Endothelial cell of umbilical vein (primary cell): Measurements from ENCODE around the gene ATF7IP. TPM values are rescaled to one million over a fixed set of nuclear protein-coding genes. Genes with fewer than 3 reads are reported as not detected.

ENCODE experiments used
- BruUV-seq: library from RNA; stranded (reverse); fragments of 400-500 nt; replicated peaks from 2 replicates; lab custom pipeline; 2021; lab: Mats Ljungman, UMichigan
- CTCF ChIA-PET: fragments of 300-600, 350-600 bp; sonication (Branson Sonifier 250); formaldehyde crosslinking; loops from one replicate; lab custom pipeline; 2021; ENCODE audit warnings: antibody characterized with exemption, inconsistent platforms; lab: Charles Lee
- POLR2A ChIA-PET: fragments of 300-600, 350-600 bp; sonication (Branson Sonifier 250); formaldehyde crosslinking; loops from one replicate; lab custom pipeline; 2021; ENCODE audit warnings: antibody characterized with exemption, inconsistent platforms; lab: Charles Lee
- DNase-seq: peaks from one replicate; pipeline ENCODE4 v3.0.0-alpha.2; 2011; ENCODE audit warnings: low read depth, low spot score
- FAIRE-seq: peaks from 2 replicates; lab custom pipeline; 2011; peaks lifted over from hg19 to GRCh38; lab: Jason Lieb, UNC
- H2AFZ ChIP-seq: 2 replicates; pipeline ENCODE4 v1.6.0; 2012; ENCODE audit warnings: low read depth, low read length, control low read depth, inconsistent platforms
- H3K27ac ChIP-seq: 2 replicates; pipeline ENCODE4 v1.5.1; 2011; ENCODE audit warnings: low read depth, mild to moderate bottlenecking, control low read depth, low read length, moderate library complexity; ENCODE audit not compliant: insufficient read depth
- H3K27me3 ChIP-seq, 2 experiments: 2 replicates each; pipeline versions ENCODE4 v1.6.0 to v1.6.1; 2011; ENCODE audit warnings: low read length in 2 of 2, mixed read lengths in 1 of 2; ENCODE audit not compliant: control insufficient read depth in 2 of 2, insufficient read depth in 2 of 2
- H3K36me3 ChIP-seq, 2 experiments: 2 replicates in 1 of 2; 3 replicates in 1 of 2; pipeline ENCODE4 v1.5.1; 2011; ENCODE audit warnings: low read length in 2 of 2, mild to moderate bottlenecking in 1 of 2, moderate library complexity in 1 of 2; ENCODE audit not compliant: control insufficient read depth in 2 of 2, insufficient read depth in 2 of 2; ENCODE audit errors: extremely low read depth in 1 of 2
- H3K4me1 ChIP-seq: 3 replicates; pipeline ENCODE4 v1.5.1; 2011; ENCODE audit warnings: mild to moderate bottlenecking, low read length; ENCODE audit not compliant: control insufficient read depth, insufficient read depth; ENCODE audit errors: extremely low read depth
- H3K4me2 ChIP-seq: 2 replicates; pipeline ENCODE4 v1.6.1; 2011; ENCODE audit warnings: low read length, control low read depth, mixed read lengths; ENCODE audit not compliant: insufficient read depth
- H3K4me3 ChIP-seq, 3 experiments: fragments of 200-600 bp in 1 of 3; sonication (generic), shearing (Covaris generic) in 1 of 3; replicated peaks in 1 of 3; 2 replicates each; pipeline ENCODE4 v1.5.1; 2011 to 2016; ENCODE audit warnings: control low read depth in 3 of 3, low read length in 3 of 3, mild to moderate bottlenecking in 2 of 3, inconsistent platforms in 1 of 3, low read depth in 1 of 3, moderate library complexity in 1 of 3; ENCODE audit not compliant: insufficient read depth in 1 of 3
- H3K79me2 ChIP-seq: 2 replicates; pipeline ENCODE4 v1.6.0; 2012; ENCODE audit warnings: low read length, inconsistent platforms; ENCODE audit not compliant: control insufficient read depth, insufficient read depth
- H3K9ac ChIP-seq: replicated peaks from 2 replicates; pipeline ENCODE3; 2011; ENCODE audit warnings: low read length, control low read depth; ENCODE audit not compliant: insufficient read depth; ENCODE audit errors: extremely low read depth
- H3K9me1 ChIP-seq: replicated peaks from 3 replicates; pipeline ENCODE4 v1.6.0; 2011; ENCODE audit warnings: mild to moderate bottlenecking, low read length; ENCODE audit not compliant: control insufficient read depth, insufficient read depth; ENCODE audit errors: extremely low read depth
- H3K9me3 ChIP-seq: replicated peaks from 2 replicates; pipeline ENCODE4 v1.5.1; 2012; ENCODE audit warnings: low read length, inconsistent platforms; ENCODE audit not compliant: control insufficient read depth, insufficient read depth
- H4K20me1 ChIP-seq: replicated peaks from 2 replicates; pipeline ENCODE3; 2011; ENCODE audit warnings: mild to moderate bottlenecking, low read length; ENCODE audit not compliant: control insufficient read depth, insufficient read depth; ENCODE audit errors: extremely low read depth
- EZH2 ChIP-seq: IDR thresholded peaks from 2 replicates; pipeline ENCODE4 v1.6.1; 2012; ENCODE audit warnings: borderline replicate concordance, low read depth, mild to moderate bottlenecking, moderate library complexity, low read length, inconsistent platforms; ENCODE audit not compliant: severe bottlenecking
- GATA2 ChIP-seq: IDR thresholded peaks from 2 replicates; pipeline ENCODE4 v1.7.0; 2011; ENCODE audit warnings: low read depth, mild to moderate bottlenecking, moderate library complexity, mixed read lengths, low read length; ENCODE audit not compliant: insufficient read length, insufficient read depth
- MAX ChIP-seq: IDR thresholded peaks from 2 replicates; pipeline ENCODE4 v1.6.1; 2011; ENCODE audit not compliant: insufficient read depth, insufficient read length
- MYC ChIP-seq: IDR thresholded peaks from one replicate; pipeline ENCODE4 v1.6.1; 2011; ENCODE audit warnings: mild to moderate bottlenecking, low read depth, low read length
- POLR2A ChIP-seq: IDR thresholded peaks from 2 replicates; pipeline ENCODE4 v1.6.1; 2012; ENCODE audit warnings: low read depth, mild to moderate bottlenecking, control low read depth, low read length
- POLR2AphosphoS5 ChIP-seq: IDR thresholded peaks from 2 replicates; pipeline ENCODE4 v1.6.1; 2012; ENCODE audit warnings: low read depth, mild to moderate bottlenecking, control low read depth, low read length, moderate library complexity; ENCODE audit not compliant: insufficient read depth
- dilution Hi-C: fragments of 300-500 bp; cut with MboI; formaldehyde crosslinking; loops from one replicate; pipeline ENCODE4 v1.15.0; 2019; ENCODE audit warnings: low sequenced_read_pairs; ENCODE audit not compliant: extremely low pct_ligation_motif_present
- intact Hi-C: fragments of 100-400 bp; cut with micrococcal nuclease; formaldehyde crosslinking; loops from one replicate; pipeline ENCODE4 v1.10.0; 2022
- polyA plus RNA-seq, 4 experiments: library from polyadenylated mRNA; depleted of rRNA in 3 of 4; stranded (reverse) in 3 of 4; unstranded in 1 of 4; fragments of >200 nt; gene quantifications; 2 replicates each; pipeline versions ENCODE4 v1.2.1 to v1.2.3, GENCODE V29; 2011 to 2012; ENCODE audit warnings: missing spikeins in 1 of 4
- total RNA-seq: library from RNA; stranded (reverse); gene quantifications from 2 replicates; pipeline ENCODE4 v1.2.3, GENCODE V29; 2021
- TF ChIP-seq, protein P1 (sequence below), 2 donors: IDR thresholded peaks; 1 replicate in 1 of 2; 2 replicates in 1 of 2; pipeline ENCODE4 v1.5.1; 2011; ENCODE audit warnings: low read length in 2 of 2, mild to moderate bottlenecking in 2 of 2, moderate library complexity in 2 of 2, control low read depth in 1 of 2, inconsistent platforms in 1 of 2, low read depth in 1 of 2; ENCODE audit not compliant: insufficient read depth in 1 of 2; ENCODE audit errors: extremely low read depth in 1 of 2

Gene ATF7IP
- total and polyA plus RNA-seq, 2 donors (not counting 3 experiments of a cell fraction or from before 2014, with no cell fraction given) = 14.5 to 73.5 TPM

GRCh38 chr12:14514154-14514842 is 148.8 kb downstream of the ATF7IP start:
- Histone ChIP-seq H3K4me3 (no peak overlapping the region), H3K36me3 (no peaks in the 10 kb centered on the region), H3K9ac (no peak overlapping the region), H3K27ac (no peak overlapping the region), H3K79me2 (no peaks in the 10 kb centered on the region), H3K9me3 (no peaks in the 10 kb centered on the region), H3K4me1 (no peaks in the 10 kb centered on the region), H2AFZ (no peak overlapping the region), H3K27me3 (no peaks in the 10 kb centered on the region), H3K4me2 (no peak overlapping the region), H3K9me1 (no peaks in the 10 kb centered on the region), H4K20me1 (no peaks in the 10 kb centered on the region)
- DNase-seq = no peak
- FAIRE-seq = peak; percentile 12
- no peak for TF ChIP-seq MAX
- no peak for TF ChIP-seq POLR2A
- no peak for TF ChIP-seq MYC
- no peak for TF ChIP-seq GATA2
- TF ChIP-seq POLR2AphosphoS5 = no peak
- TF ChIP-seq, protein P1, sequence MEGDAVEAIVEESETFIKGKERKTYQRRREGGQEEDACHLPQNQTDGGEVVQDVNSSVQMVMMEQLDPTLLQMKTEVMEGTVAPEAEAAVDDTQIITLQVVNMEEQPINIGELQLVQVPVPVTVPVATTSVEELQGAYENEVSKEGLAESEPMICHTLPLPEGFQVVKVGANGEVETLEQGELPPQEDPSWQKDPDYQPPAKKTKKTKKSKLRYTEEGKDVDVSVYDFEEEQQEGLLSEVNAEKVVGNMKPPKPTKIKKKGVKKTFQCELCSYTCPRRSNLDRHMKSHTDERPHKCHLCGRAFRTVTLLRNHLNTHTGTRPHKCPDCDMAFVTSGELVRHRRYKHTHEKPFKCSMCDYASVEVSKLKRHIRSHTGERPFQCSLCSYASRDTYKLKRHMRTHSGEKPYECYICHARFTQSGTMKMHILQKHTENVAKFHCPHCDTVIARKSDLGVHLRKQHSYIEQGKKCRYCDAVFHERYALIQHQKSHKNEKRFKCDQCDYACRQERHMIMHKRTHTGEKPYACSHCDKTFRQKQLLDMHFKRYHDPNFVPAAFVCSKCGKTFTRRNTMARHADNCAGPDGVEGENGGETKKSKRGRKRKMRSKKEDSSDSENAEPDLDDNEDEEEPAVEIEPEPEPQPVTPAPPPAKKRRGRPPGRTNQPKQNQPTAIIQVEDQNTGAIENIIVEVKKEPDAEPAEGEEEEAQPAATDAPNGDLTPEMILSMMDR (IDR thresholded peaks at IDR 0.05; ENCODE audit: extremely low read depth in 1 of 2, insufficient read depth in 1 of 2, low read depth in 1 of 2, low read length in 2 of 2) = no peak
- TF ChIP-seq EZH2 = no peak
- intact Hi-C loops = no loop called here
- BruUV-seq = no TSS peak
- CTCF ChIA-PET = interaction anchor here (0.9 to 3.2 kb wide), 3 partner anchors 12 to 277 kb away, joined by 3 to 23 read pairs (median 5); no protein-coding TSS in a partner anchor
- dilution Hi-C loops = no loop called here
- POLR2A ChIA-PET = no interaction called here
